Adrenal gland (tissue), 12 donors: ENCODE data around the gene LARGE1. TPM values are rescaled to one million over a fixed set of nuclear protein-coding genes. Genes with fewer than 3 reads are reported as not detected.

ENCODE experiments used
- DNase-seq, 7 donors: peaks; one replicate each; pipeline ENCODE4 v3.0.0-alpha.2; 2019 to 2020
- H3K27ac ChIP-seq, 5 donors: fragments of 200-600 bp; sonication (generic) in 4 of 5; 1 replicate in 3 of 5; 2 replicates in 2 of 5; pipeline versions ENCODE4 v1.5.1 to v1.8.0; 2016 to 2020; ENCODE audit warnings: mild to moderate bottlenecking in 1 of 5
- H3K27me3 ChIP-seq: fragments of 200-600 bp; 2 replicates; pipeline ENCODE4 v1.8.0; 2021
- H3K36me3 ChIP-seq, 2 donors: fragments of 200-600 bp; replicated peaks in 1 of 2; 1 replicate in 1 of 2; 2 replicates in 1 of 2; pipeline versions ENCODE4 v1.5.1 to v1.8.0; 2018 to 2022
- H3K4me1 ChIP-seq, 2 donors: fragments of 200-600 bp; replicated peaks in 1 of 2; 1 replicate in 1 of 2; 2 replicates in 1 of 2; pipeline versions ENCODE4 v1.5.1 to v1.8.0; 2018 to 2021
- H3K4me3 ChIP-seq, 4 donors: fragments of 200-600 bp; sonication (generic) in 3 of 4; one replicate each; pipeline ENCODE4 v1.5.1; 2016 to 2018
- H3K9me3 ChIP-seq, 3 donors: fragments of 200-600 bp; sonication (generic) in 1 of 3; replicated peaks in 1 of 3; 1 replicate in 2 of 3; 2 replicates in 1 of 3; pipeline versions ENCODE4 v1.5.1 to v1.8.0; 2016 to 2021
- POLR2A ChIP-seq, 2 donors: fragments of 450-650 bp; IDR thresholded peaks; one replicate each; pipeline ENCODE4 v1.6.1; 2017; ENCODE audit warnings: antibody characterized with exemption in 2 of 2, mild to moderate bottlenecking in 2 of 2, moderate library complexity in 1 of 2
- WGBS, 4 donors: extraction: QIAGEN DNeasy Blood & Tissue Kit in 2 of 4; methylation state at CpG; one replicate each; pipeline versions ENCODE4 v1.1.5 to v1.1.7; 2013 to 2017; 5-methylcytosine and 5-hydroxymethylcytosine counted together
- intact Hi-C, 2 donors: fragments of 100-400 bp; cut with DNase I; formaldehyde crosslinking; loops; one replicate each; pipeline versions ENCODE4 v1.14.1 to v1.15.0; 2022 to 2023
- polyA plus RNA-seq, 3 donors: library from polyadenylated mRNA; stranded (reverse); fragments of 200-250 nt in 2 of 3; fragments of 350-450 nt in 1 of 3; fragmentation: Illumina TruSeq in 1 of 3; extraction: RNeasy Lipid Tissue Mini Kit (QIAGEN cat#74804) in 1 of 3; gene quantifications; one replicate each; pipeline ENCODE4 v1.2.3, GENCODE V29; 2013 to 2014
- total RNA-seq, 9 donors: library from RNA; depleted of rRNA in 4 of 9; stranded (reverse); fragments of >200 nt in 4 of 9; fragments of 120-200 nt in 1 of 9; fragmentation: NEBNext Ultra II Directional in 1 of 9; extraction: Animal tissue kit (Norgen Biotek cat#: 25700) in 1 of 9; gene quantifications; one replicate each; pipeline versions ENCODE4 v1.1.0 to v1.2.4, GENCODE V29; 2013 to 2023
- TF ChIP-seq, protein P1 (sequence below), 6 experiments: fragments of 450-650 bp in 4 of 6; fragments of 200-600 bp in 2 of 6; sonication (generic) in 1 of 6; IDR thresholded peaks; 1 replicate in 5 of 6; 2 replicates in 1 of 6; pipeline versions ENCODE4 v1.5.1 to v1.8.0; 2016 to 2021; ENCODE audit warnings: antibody characterized with exemption in 6 of 6, mild to moderate bottlenecking in 2 of 6, moderate library complexity in 1 of 6
- donor health status: healthy with polysubstance abuse.
- donor health status: Bipolar disorder and iron deficiency.
- donor health status: DM: yes; HTN: yes; CAD: no.
- donor health status: DM: no; HTN: no; CAD: no.
- donor health status: DM: no; HTN: no; CAD: no.
- donor health status: DM: yes; HTN: yes; CAD: no.

The LARGE1 gene
- total and polyA plus RNA-seq, 12 donors: 3.4 to 67.6 (median 30.6) TPM

GRCh38 chr22:33842006-33842354 lies 78.3 kb downstream of the LARGE1 start:
- TF ChIP-seq, protein P1, sequence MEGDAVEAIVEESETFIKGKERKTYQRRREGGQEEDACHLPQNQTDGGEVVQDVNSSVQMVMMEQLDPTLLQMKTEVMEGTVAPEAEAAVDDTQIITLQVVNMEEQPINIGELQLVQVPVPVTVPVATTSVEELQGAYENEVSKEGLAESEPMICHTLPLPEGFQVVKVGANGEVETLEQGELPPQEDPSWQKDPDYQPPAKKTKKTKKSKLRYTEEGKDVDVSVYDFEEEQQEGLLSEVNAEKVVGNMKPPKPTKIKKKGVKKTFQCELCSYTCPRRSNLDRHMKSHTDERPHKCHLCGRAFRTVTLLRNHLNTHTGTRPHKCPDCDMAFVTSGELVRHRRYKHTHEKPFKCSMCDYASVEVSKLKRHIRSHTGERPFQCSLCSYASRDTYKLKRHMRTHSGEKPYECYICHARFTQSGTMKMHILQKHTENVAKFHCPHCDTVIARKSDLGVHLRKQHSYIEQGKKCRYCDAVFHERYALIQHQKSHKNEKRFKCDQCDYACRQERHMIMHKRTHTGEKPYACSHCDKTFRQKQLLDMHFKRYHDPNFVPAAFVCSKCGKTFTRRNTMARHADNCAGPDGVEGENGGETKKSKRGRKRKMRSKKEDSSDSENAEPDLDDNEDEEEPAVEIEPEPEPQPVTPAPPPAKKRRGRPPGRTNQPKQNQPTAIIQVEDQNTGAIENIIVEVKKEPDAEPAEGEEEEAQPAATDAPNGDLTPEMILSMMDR (IDR thresholded peaks at IDR 0.05): no peak
- TF ChIP-seq POLR2A (IDR thresholded peaks at IDR 0.05): no peak
- no peak for DNase-seq
- 52 to 69% (median 61%) methylated on average over 12 of the region's 12 CpGs for WGBS, 4 donors
- H3K27ac ChIP-seq: peak overlapping the region in 4 of 5 donors; percentile 28 to 83 (median 74)
- no peak overlapping the region for H3K4me3 ChIP-seq
- no peaks in the 10 kb centered on the region for H3K36me3 ChIP-seq
- H3K27me3 ChIP-seq: no peaks in the 10 kb centered on the region
- H3K4me1 ChIP-seq: peaks cover 9 to 33% of the 10 kb centered on the region in 2 donors
- intact Hi-C loops: no loop called here
- H3K9me3 ChIP-seq: no peaks in the 10 kb centered on the region

DNA sequence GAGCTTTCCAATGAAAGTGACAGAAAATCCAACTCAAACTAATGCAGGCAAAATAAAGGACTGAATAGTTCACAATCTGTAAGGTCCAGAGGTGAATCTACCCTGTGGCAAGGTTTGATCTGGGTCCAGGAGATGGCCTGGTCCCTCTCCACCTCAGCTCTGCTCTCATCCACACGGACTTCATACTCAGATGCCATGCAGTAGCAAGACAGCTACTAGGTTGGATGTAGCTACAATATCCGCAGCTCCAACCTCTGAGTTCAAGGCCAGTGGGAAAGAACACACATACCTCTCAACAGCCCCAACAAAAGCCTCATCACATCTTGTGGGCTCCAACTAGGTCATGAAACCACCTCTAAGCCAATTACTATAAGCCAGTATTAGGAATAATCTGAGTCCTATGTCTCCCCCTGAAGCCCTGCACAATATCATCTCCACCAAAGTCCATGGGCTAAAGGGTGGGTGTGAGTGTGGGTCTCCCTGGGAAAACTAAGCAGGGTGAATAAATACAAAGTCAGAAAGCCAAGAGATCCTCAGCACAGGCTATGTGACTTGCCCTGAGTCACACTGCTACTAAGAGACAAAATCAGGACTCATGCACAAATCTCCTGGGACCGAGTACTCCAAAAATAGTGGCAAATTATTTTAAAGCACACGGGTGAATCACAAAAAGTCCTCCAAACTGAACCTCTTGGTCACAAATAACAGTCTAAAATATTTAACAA lies 78.8 kb downstream of the LARGE1 start:
- WGBS, 4 donors: 40 to 61% (median 48%) methylated on average over 3 to 4 of the region's 4 CpGs
- no peaks in the 10 kb centered on the region for H3K27me3 ChIP-seq
- intact Hi-C loops: no loop called here
- no peaks in the 10 kb centered on the region for H3K36me3 ChIP-seq
- H3K27ac ChIP-seq: peak overlapping the region in 4 of 5 donors; percentile 28 to 83 (median 74)
- TF ChIP-seq, protein P1 (IDR thresholded peaks at IDR 0.05): no peak
- TF ChIP-seq POLR2A (IDR thresholded peaks at IDR 0.05): no peak
- H3K9me3 ChIP-seq: no peaks in the 10 kb centered on the region
- peak in 3 of 7 donors; percentile 27 to 59 (median 50) for DNase-seq
- H3K4me1 ChIP-seq: peaks cover 13 to 33% of the 10 kb centered on the region in 2 donors
- H3K4me3 ChIP-seq: no peak overlapping the region

GRCh38 chr22:33838644-33839043 lies 81.6 kb downstream of the LARGE1 start:
- intact Hi-C loops: no loop called here
- no peak overlapping the region for H3K4me3 ChIP-seq

DNA sequence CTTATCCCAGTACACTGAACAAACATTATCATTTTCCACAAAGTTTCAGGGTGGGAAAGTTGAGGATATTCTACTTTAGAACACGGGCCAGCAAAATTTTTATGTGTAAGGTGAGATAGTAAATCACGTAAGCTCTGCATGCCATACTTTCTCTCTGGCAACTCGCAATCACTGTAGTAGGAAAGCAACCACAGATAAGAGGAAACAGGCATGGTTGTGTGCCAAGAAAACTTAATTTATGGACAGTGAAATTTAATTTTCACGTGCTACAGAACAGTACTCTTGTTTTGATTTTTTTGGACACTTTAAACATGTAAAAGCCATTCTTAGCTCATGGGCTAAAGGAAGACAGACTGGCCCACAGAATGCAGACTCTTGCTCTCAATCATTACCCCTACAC lies 82.5 kb downstream of the LARGE1 start:
- peak overlapping the region in 1 of 5 donors; percentile 27 for H3K27ac ChIP-seq
- 9 to 20% (median 13%) methylated on average over 4 of the region's 4 CpGs for WGBS, 4 donors
- no peaks in the 10 kb centered on the region for H3K36me3 ChIP-seq
- no peaks in the 10 kb centered on the region for H3K27me3 ChIP-seq
- no peak overlapping the region for H3K4me3 ChIP-seq
- TF ChIP-seq, protein P1 (IDR thresholded peaks at IDR 0.05): no peak
- TF ChIP-seq POLR2A (IDR thresholded peaks at IDR 0.05): no peak
- intact Hi-C loops: no loop called here
- peak in 1 of 7 donors; percentile 30 for DNase-seq
- peaks cover 14 to 36% of the 10 kb centered on the region in 2 donors for H3K4me1 ChIP-seq
- no peaks in the 10 kb centered on the region for H3K9me3 ChIP-seq

More at GRCh38 chr22:33838644-33839043, 81.6 kb downstream of the LARGE1 start:
- WGBS, 4 donors: 64 to 68% (median 64%) methylated on average over 6 of the region's 6 CpGs
- Histone ChIP-seq H3K27me3 (no peaks in the 10 kb centered on the region), H3K36me3 (no peaks in the 10 kb centered on the region), H3K4me1 (peaks cover 14 to 33% of the 10 kb centered on the region in 2 donors), H3K27ac (peak overlapping the region in 1 of 5 donors; percentile 27), H3K9me3 (no peaks in the 10 kb centered on the region)
- TF ChIP-seq, protein P1 (IDR thresholded peaks at IDR 0.05): no peak
- TF ChIP-seq POLR2A (IDR thresholded peaks at IDR 0.05): no peak
- DNase-seq: no peak
